Body of pancreas (tissue), 4 donors: Measurements from ENCODE around the gene MEGF9.

Experiments used
- CTCF ChIP-seq, 7 experiments: fragments of 450-650 bp in 4 of 7; fragments of 200-600 bp in 3 of 7; sonication (generic) in 3 of 7; IDR thresholded peaks; one replicate each; pipeline ENCODE4 v1.5.1; 2016 to 2019; ENCODE audit warnings: antibody characterized with exemption in 7 of 7
- POLR2A ChIP-seq, 3 donors: fragments of 450-650 bp; IDR thresholded peaks; one replicate each; pipeline ENCODE4 v1.6.1; 2016; ENCODE audit warnings: antibody characterized with exemption in 3 of 3, mild to moderate bottlenecking in 2 of 3

DNA sequence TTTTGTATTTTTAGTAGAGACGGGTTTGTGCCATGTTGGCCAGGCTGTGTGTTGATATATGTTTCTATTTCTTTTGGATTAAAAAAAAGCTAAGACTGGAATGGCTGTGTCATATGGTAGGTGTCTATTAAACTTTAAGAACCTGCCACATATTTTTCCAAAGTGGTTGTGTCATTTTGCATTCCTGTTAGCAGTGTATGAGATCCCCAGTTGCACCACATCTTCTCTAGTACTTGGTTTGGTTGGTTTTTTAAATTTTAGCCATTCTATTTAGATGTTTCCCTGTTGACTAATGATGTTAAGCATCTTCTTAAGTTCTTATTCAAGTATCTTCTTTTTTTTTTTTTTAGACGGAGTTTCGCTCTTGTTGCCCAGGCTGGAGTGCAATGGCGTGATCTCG lies 36.2 kb upstream of the MEGF9 start:
- TF ChIP-seq CTCF (IDR thresholded peaks at IDR 0.05): no peak
- TF ChIP-seq POLR2A (IDR thresholded peaks at IDR 0.05): no peak
